ENCODE results near the gene RAB6B.

The RAB6B gene

DNA sequence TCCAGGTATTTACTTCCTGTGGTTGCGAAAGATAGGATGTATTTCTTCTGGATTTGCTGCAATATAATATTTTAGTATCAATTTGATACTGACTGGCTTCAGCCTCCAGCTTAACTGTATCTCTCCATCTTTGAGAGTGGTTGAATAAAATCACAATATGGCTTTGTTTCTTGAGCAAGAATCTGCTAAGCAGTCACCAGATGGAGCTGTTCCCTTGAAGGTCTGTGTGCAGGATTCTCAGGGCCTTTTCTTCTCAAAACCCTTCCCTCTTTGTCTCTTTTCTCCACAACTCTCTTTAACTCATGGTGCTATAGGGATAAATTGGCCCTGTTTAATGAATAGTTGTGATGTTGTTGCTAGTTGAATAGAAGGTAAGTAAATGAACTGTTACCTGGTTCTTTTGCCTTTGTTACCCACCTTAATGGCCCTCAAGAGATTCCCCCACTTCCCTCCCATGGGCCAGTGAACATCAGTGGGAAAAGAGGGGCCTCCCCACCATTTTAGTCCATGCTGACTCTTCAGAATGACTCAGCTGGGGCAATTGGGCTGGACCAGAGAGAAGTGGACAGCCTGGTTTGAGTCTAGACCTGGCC lies 34.8 kb upstream of the RAB6B start:
- DNase-seq (ENCODE audit: low read depth): no peak

DNA sequence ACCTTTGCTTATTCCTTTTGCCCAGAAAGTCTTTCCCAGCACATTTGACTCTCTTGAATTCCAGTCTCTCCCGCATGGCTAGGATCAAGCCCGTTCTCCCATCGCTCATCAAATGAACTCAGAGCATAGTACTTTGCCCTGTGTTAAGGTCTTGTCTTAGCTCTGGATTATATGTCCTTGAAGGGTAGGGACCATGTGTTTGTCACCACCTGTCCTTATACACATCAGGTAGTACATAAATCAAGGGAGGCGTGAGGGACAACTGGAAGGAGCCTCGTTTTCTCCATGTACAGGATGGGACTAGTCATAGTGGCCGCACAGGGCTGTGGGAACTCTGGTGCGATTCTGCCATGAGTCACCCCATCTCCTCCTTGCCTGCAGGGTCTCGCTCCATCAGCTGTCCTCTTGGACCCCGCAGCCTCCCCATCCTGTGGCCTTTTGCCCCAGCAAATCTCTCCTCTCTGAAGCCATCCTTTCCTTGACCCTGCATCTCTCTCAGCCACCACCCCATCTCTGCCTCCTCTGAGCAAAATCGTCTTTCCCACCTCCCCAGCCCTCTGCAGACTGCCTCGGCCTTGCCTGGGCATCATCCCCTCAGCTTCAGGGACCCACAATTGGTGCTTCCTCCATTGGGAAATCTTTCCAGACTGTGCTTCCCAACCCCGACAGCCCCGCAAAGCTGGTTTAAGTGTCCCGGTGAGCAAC lies 33.4 kb upstream of the RAB6B start:
- DNase-seq (ENCODE audit: low read depth): no peak

DNA sequence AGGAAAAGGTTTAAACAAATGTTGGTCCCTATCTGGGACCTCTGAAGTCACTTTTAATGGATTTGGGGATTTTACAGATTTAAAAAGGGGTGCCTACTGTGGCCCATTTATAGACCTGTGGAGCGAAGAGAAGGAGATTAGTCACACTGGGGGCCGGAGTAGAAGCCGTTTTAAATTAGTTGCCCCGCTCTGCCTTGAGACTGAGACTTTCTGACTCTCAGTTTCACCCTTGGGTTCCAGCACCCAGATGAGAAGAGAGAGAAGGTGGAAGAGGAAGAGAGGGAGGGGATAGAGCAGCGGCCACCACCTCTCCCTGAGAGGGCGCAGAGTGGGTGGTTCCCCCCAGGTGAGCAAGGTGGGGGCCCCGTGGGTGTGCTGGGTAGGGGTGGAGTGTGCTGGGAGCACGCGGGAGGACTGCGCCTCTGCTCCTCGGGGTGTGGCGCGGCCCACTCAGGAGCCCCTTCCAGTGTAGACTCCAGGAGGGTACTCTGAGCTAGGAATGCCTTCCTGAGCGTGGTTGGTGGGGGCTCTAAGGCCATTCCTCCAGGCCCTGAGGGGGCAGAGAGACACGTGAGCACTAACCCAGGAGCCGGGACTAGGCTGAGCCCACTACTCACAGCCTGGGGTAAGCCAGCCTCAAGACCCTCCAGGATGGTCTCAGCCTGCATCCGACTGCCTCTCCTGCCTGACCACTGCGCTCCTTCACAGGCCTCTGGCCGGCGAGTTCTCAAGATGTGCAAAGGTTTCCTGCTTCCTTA lies 32.6 kb upstream of the RAB6B start:
- no peak for DNase-seq (ENCODE audit: low read depth)

DNA sequence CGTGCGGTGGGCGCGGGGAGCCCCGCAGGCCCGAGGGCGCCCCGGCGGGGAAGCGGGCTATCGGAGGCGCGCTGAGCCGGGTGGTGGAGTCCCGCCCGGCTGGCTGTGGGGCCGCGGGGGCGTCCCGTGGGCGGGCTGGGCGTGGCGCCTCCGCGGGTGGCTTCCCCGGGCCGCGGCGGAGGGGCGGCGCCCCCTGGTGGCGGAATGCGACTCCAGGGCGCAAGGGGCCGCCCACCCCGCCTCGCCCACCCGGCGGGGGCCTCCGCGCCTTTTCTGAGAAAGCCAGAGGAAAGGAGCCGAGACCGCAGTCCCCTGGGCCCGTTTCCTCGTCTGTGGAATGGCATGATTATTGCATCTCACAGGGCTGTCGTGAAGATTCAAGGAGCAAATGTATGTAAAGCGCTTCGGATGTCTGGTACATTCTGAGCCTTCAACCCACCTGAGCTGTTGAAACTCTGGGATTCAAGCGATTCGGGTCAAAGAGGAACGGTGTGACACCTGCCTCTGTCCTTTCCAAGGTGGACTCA lies 31.9 kb upstream of the RAB6B start:
- peak; percentile 53 for DNase-seq (ENCODE audit: low read depth)

DNA sequence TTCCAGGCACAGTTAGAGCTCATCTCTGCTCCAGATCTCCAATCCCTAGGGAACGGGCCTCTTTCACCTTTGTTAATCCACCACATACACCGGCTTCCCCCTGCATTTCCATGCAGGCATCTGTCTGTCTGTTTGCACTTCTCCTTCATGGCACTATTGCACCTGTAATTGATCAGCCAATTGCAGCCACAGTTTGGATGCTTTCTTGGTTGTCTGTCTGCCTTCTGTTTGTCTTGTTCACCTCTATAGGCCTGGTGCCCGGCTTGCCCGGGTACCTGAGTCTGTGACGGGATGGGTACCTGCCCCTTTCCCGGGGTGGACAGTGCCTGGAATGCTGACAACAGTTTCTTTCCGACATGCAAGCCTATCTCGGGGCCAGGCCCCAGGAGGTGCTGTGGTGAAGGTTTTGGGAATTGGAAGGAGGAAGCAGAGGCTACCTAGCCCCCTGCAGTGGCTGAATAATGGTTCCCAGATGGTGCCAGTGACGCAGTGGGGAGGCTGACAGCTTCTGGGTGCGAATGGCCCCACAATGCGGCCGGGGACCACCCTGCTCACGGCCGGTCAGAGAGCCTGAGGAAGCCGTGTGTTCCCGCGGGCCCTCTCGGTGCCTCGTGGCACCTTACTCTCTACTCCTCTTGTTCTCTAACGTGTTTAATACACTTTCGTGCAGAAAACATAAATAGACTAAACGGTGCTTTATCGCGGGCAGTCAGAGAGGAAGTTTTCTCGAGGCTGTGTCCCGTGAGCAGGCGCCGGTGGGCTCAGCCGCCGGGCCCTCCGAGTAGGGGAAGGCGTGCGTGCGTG lies 31.3 kb upstream of the RAB6B start:
- DNase-seq (ENCODE audit: low read depth): no peak

DNA sequence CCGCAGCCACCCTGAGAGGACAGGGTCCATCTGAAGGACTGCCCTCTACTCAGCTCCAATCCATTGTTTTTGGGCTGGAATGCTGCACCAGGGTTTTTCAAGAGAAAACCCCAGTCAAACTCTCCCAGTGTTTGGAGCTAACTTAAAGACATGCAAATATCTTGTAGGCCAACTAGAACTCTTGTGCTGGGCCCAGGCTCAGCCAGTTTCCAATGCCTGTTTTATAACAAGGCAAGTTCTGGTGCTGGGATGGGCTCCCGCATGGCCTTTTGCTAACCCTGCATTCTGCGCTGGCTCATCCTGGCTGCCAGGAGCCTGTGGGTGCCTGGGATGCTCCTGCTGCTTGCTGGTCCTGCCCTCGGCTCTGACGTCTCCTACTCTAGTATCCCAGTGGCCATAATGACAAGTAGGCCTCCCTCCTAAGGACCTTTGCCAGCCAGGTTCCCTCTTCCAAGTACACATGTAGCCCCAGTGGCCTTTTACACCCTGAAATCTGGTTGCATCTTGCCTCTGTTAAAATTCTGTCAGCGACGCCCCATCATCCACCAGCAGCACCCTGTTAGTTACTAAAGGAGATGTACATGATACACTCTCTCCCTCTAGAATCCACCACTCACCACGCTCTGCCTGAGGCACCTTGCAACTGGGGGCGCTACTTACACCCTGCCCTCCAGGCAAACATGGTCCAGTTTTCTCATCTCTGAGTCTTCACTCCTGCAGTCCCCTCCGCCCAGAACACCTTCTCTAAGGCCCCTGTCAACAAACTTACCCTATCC lies 30.5 kb upstream of the RAB6B start:
- DNase-seq (ENCODE audit: low read depth): no peak

DNA sequence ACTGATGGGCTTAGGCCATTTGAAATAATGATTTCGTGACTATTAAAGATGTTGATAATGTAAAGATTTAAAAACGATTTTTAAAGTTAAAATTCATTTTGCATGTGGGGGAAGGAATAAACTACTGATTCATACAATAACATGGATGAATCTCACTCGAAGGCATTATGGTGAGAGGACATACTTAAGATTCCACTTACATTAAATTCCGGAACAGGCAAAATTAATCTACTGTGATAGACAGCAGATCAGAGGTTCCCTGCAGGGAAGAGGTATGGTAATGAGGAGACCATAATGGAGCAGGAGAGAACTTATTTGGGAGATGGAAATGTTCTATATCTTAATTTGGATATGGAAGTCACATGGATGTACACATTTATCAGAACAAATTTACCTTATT lies 28.4 kb upstream of the RAB6B start:
- DNase-seq (ENCODE audit: low read depth): no peak

DNA sequence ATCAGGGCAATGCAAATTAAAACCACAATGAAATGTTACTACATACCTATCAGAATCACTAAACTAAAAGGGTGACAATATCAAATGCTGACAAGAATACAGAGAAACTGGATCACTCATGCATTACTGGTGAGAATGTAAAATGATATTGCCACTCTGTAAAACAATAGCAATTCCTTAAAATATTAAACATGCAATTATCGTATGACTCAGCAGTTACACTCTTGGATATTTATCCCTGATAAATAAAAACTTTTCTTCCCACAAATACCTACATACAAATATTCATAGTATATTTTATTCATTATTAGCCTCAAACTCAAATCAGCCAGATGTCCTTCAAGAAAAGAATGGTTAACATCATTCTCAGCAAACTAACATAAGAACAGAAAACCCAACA lies 25.9 kb upstream of the RAB6B start:
- no peak for DNase-seq (ENCODE audit: low read depth)

DNA sequence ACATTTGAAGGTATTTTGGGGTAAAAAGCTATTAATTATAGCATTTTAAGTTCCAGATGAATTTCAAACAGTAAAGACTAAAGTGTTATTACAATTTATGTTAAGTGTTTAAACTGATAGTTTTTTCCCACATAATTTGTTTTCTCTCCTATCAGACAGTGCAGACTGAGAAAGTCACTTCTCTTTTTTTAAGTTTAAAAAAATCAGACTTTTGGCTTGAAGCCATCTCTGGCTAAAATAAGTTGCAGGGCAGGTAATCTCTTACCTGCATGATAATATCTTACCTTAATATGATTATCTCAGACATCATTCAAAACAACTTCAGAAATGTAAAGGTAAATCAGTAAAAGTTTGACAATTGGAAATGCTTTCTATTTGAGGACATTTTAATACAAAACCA lies 21.5 kb upstream of the RAB6B start:
- no peak for DNase-seq (ENCODE audit: low read depth)

DNA sequence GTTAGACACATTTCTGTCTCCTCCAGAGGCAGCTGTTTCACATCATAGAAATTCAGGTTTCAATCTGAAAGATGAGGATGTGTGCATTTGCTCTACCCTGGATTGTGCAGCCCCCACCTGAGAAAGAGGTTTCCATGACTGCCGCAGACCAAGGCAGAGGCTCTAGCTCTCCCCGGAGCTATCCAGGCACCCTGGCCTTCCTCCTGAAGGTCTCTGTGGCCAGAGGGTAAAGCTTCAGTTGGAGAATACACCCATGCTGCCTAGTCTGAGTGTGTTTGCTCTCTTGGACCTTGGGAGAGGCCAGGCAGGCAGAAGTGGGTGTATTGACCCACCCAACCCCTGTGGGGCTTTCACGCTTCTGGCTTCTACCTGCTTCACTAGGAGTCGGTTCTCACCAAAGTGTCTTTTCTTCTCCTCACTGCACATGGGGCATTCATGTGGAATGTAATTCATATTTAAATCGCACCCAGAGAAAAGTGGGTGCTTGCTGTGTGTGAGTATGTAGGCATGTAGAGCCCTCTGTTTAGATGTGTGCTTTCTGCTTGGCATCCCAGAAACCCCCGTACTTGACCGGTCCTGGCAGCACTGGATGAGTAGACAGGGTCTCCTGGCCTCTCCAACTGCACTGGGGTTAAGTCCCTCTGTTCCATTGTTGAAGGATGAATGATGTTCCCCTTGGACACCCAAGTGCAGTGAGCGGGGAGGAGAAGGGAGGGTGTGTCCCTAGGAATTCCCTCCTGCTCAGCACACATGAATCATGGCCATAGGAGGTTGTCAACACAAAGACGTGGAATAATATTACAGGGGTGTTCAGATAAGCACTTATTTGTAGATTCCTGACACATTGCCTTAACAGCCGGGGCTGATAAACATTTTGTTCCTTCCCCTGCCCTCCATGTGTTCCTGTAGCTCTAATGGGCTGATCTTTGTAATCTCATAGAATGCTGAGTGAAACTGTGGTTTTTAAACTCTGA lies 20.3 kb upstream of the RAB6B start:
- DNase-seq (ENCODE audit: low read depth): no peak

DNA sequence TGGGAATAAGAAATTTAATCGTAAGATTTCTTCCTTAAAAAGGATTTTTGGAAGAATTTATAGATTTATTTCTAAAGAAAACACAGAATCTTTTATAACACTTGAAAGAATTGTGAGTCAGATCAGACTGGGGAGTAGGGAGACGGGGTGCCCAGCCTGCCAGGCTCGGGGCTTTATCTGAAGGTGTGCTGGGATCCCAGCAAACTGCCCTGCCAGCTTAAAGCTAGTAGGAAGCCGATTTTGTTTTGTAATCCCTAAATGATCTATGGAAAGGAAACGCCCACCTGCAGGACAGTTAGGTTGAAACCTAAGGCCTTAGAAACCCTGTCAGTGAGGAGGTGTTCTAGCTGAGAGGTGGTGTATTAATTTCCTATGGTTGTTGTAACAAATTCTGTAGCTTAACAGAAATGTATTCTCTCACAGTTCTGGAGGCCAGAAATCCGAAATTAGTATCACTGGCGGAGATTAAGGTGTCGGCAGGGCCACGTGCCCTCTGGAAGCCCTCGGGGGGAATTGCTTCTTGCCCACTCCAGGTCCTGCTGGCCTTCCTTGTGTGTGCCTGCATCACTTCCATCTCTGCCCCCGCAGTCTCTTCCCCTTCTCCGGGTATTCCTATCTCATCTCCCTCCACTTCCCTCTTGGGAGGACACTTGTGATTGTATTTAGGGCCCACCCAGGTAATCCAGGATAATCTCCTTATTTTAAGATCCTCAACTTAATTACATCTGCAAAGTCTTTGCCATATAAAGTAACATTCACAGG lies 19.3 kb upstream of the RAB6B start:
- no peak for DNase-seq (ENCODE audit: low read depth)

DNA sequence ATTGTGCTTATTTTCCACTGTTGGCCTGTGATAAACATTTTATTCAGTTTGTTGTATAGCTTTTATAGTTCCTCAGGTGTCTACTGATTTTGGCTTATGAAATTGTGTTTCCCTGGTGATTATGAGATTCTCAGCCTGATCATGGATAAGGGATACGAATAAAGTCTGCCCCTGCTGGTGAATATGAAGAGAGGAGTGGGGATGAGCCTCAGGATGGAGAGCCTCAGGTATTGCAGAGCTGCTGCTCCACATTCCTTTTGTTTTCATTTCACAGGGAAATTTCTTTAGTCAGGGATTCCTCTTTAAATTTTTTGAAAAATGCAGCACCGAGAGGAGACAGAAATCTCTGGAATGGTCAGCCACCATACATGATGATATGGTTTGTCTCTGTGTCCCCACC lies 14.7 kb upstream of the RAB6B start:
- no peak for DNase-seq (ENCODE audit: low read depth)

DNA sequence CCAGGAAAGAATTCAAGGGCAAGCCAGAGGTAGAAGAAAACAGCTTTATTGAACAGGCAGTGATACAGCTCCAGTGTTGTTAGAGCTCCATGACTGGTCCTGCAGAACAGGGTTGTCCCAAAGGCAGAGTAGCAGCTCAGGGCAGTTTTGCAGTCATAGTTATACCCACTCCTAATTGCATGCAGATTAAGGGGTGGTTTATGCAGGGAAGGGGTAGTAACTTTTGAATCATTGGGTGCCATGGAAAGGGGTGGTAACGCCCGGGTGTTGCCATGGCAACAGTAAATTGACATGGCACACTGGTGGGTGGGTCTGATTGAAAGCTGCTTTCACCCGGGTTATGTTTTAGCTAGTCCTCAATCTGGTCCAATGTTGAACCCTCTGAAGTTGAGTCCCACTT lies 9.7 kb upstream of the RAB6B start:
- no peak for DNase-seq (ENCODE audit: low read depth)

DNA sequence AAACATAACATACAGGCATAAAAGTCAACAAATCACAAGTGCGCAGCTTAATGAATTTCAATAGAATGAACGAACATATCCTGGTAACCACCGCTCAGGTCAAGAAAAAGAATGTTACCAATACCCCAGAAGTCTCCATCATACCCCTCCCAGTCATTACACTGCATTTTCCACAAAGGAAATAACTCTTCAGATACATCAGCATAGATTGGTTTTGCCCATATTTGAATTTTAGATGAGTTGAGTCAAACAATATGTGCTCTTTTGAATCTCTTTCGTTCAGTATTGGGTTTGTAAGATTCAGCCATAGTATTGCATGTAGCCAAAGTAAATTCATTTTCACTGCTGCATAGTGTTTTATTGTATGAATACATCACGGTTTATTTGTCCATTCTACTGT lies 6.2 kb upstream of the RAB6B start:
- no peak for DNase-seq (ENCODE audit: low read depth)

DNA sequence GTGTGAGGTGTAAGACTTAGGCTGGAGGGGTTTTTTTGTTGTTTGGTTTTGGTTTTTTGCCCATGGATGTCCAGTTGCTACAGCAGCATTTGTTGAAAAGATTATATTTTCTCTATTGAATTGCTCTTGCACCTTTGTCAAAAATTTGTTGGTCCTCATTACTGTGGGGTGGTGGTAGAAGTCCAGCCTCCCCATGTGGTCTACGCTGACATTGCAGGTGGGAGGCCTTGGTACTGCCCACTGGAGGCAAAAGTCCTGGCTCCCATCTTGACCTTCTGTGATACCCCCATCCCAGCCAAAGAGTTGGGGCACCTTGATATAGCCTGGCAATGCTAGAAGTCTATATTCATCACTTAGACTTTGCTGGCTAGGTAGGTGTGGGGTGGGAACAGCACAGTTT lies 5.4 kb upstream of the RAB6B start:
- DNase-seq (ENCODE audit: low read depth): no peak

DNA sequence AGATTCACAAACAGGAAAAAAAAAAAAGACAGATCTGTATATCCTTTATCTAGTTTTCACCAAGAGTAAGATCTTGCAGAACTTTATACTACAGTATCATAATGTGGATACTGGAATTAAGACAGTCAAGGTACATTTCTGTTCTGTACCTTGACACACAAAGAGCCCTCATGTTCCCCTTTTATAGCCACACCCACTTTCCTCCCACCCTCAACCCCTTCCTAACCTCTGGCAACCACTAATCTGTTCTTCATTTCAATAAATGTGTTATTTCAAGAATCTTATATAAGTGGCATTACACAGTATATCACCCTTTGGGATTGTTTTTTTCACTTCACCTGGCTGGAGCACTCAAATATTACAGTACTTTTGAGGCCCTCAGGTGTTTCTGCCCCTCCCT lies 3.6 kb upstream of the RAB6B start:
- DNase-seq (ENCODE audit: low read depth): no peak

DNA sequence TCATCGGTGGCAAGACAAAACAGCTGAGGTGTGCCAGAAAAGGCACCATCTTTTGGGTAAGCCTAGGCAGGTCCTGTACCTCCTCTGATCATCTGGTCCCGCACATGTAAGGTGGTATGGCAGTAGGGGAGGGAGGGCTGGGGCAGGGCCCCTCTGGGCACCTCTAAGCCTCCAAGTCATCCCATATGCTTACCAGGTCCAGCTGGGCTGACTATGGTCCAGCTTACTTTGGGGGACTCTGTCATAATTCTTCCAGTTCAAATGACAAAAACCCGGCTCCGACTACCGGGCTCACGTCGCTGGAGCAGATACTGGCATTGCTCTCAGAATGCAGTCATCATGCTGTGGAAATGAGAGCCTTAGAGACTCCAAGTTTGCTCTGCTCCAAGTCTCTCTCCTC lies 1.9 kb upstream of the RAB6B start:
- DNase-seq (ENCODE audit: low read depth): no peak

DNA sequence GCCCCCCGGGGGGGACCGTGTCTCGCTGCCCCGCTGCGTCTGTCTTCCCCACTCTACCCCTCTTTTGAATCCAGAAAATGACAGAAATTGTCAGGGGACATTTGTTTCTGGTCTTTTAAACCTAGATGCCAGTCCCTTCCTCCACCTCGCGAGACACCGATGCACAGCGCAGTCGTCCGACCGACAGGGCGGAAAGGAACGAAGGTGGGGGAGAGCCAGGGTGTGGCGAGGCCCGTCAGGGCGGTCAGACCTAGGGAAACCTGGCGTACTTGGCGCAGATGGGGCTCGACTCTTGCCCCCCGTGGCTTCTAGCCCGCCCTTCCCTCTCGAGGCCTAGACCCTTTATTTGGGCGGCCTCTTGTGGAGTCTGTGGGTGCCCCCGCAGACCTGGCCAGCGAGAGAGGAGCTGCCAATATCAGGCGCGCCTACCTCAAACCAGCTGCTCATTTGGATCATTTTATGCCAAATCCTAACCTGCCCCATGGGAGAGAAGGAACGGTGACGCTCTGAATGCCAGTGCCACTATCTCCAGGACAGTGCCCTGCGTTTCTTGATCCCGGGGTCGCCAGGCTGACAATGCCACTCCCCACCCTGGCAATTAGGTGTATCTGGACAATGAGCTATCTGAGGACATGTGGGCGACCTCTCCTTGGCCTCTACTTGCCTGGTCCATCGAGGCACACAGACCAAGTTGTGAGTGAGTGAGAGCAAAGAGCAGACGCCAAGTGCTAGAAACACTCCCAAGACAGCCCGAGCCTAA lies 500 bp upstream of the RAB6B start:
- no peak for DNase-seq (ENCODE audit: low read depth)

Data from stimulated activated CD8-positive, alpha-beta memory T cell treated with anti-CD3 and anti-CD28 coated beads, Interleukin-7, amount 100 ng/mL, for 24 hours (primary cell).